ENCODE measurements around the gene FAM193A.
"Not testable (repeated sequence)": the region's sequence is repeated elsewhere in the genome, so short reads cannot be mapped to it uniquely, and the experiment has no call there.

FAM193A gene

GRCh38 chr4:2621419-2621818 lies 85.0 kb downstream of the FAM193A start:
- no peak for DNase-seq

GRCh38 chr4:2623442-2623841 lies 87.0 kb downstream of the FAM193A start:
- DNase-seq = no peak

GRCh38 chr4:2624782-2625530 lies 88.5 kb downstream of the FAM193A start:
- no peak for DNase-seq

- no peak for DNase-seq
These were observed 89.8 kb downstream of the FAM193A start for GRCh38 chr4:2626231-2626630.

GRCh38 chr4:2630556-2631273 lies 94.3 kb downstream of the FAM193A start:
- DNase-seq = no peak

GRCh38 chr4:2634014-2634413 lies 97.6 kb downstream of the FAM193A start:
- no peak for DNase-seq

- DNase-seq = no peak
These were observed 99.9 kb downstream of the FAM193A start for GRCh38 chr4:2636331-2636730.

GRCh38 chr4:2636994-2637393 lies 100.5 kb downstream of the FAM193A start:
- DNase-seq = not testable (repeated sequence)

- DNase-seq = no peak
These were observed 101.6 kb downstream of the FAM193A start for GRCh38 chr4:2637956-2638552.

GRCh38 chr4:2638730-2639129 lies 102.3 kb downstream of the FAM193A start:
- DNase-seq = no peak

- no peak for DNase-seq
These were observed 106.5 kb downstream of the FAM193A start for GRCh38 chr4:2642968-2643367.

GRCh38 chr4:2643555-2643954 lies 107.1 kb downstream of the FAM193A start:
- no peak for DNase-seq

- no peak for DNase-seq
These were observed 110.1 kb downstream of the FAM193A start for GRCh38 chr4:2646396-2647149.

GRCh38 chr4:2647403-2648158 lies 111.1 kb downstream of the FAM193A start:
- no peak for DNase-seq

- no peak for DNase-seq
These were observed 111.8 kb downstream of the FAM193A start for GRCh38 chr4:2648159-2648814.

- no peak for DNase-seq
These were observed 113.2 kb downstream of the FAM193A start for GRCh38 chr4:2649604-2650114.

- DNase-seq = no peak
These were observed 113.8 kb downstream of the FAM193A start for GRCh38 chr4:2650276-2650675.

- no peak for DNase-seq
These were observed 115.1 kb downstream of the FAM193A start for GRCh38 chr4:2651546-2651945.

- DNase-seq = no peak
These were observed 115.6 kb downstream of the FAM193A start for GRCh38 chr4:2651998-2652397.

- no peak for DNase-seq
These were observed 116.1 kb downstream of the FAM193A start for GRCh38 chr4:2652415-2653160.
